IMR-90 (cell line): ENCODE measurements around the gene RPL14. TPM values are rescaled to one million over a fixed set of nuclear protein-coding genes. Genes with fewer than 3 reads are reported as not detected.

ENCODE experiments used
- ATAC-seq: fragments of 200-7000 bp; cut with Tn5 transposase; 2 replicates; pipeline ENCODE4 v1.9.1; 2020; ENCODE audit warnings: low read depth, mild to moderate bottlenecking, moderate library complexity
- BruUV-seq: library from RNA; stranded (reverse); fragments of 400-500 nt; replicated peaks from 2 replicates; lab custom pipeline; 2021; lab: Mats Ljungman, UMichigan
- CTCF ChIA-PET: fragments of 300-600 bp; formaldehyde crosslinking; extraction: SDS; loops from one replicate; lab custom pipeline; 2021; ENCODE audit warnings: antibody characterized with exemption; lab: Yijun Ruan, JAX
- POLR2A ChIA-PET: fragments of 300-600 bp; sonication (Branson Sonifier 250); formaldehyde crosslinking; loops from one replicate; lab custom pipeline; 2022; ENCODE audit warnings: antibody characterized with exemption; ENCODE audit not compliant: unreplicated experiment; lab: Charles Lee
- DNase-seq: peaks from one replicate; pipeline ENCODE4 v3.0.0; 2013
- H2AFZ ChIP-seq: replicated peaks from 2 replicates; pipeline ENCODE3; 2013; ENCODE audit warnings: low read length, mild to moderate bottlenecking; ENCODE audit not compliant: poor library complexity
- H2AK5ac ChIP-seq: 2 replicates; pipeline ENCODE4 v1.6.1; 2013; ENCODE audit warnings: low read depth, low read length, inconsistent platforms
- H2AK9ac ChIP-seq: replicated peaks from 2 replicates; pipeline ENCODE3; 2013; ENCODE audit warnings: mild to moderate bottlenecking, low read depth, low read length, moderate library complexity; ENCODE audit not compliant: poor library complexity
- H2BK120ac ChIP-seq: 2 replicates; pipeline ENCODE4 v1.6.1; 2013; ENCODE audit warnings: low read depth, low read length, inconsistent platforms
- H2BK15ac ChIP-seq: 3 replicates; pipeline ENCODE4 v1.6.1; 2013; ENCODE audit warnings: low read depth, low read length, inconsistent platforms
- H2BK20ac ChIP-seq: 2 replicates; pipeline ENCODE4 v1.6.1; 2013; ENCODE audit warnings: low read depth, mild to moderate bottlenecking, inconsistent platforms, low read length, moderate library complexity
- H2BK5ac ChIP-seq: 2 replicates; pipeline ENCODE4 v1.6.1; 2013; ENCODE audit warnings: mild to moderate bottlenecking, low read depth, low read length, inconsistent platforms; ENCODE audit not compliant: poor library complexity, severe bottlenecking
- H3K14ac ChIP-seq: replicated peaks from 2 replicates; pipeline ENCODE4 v1.6.1; 2013; ENCODE audit warnings: low read depth, low read length, inconsistent platforms
- H3K18ac ChIP-seq: 2 replicates; pipeline ENCODE4 v1.6.1; 2013; ENCODE audit warnings: low read depth, low read length, control low read depth
- H3K23ac ChIP-seq: 2 replicates; pipeline ENCODE4 v1.6.1; 2013; ENCODE audit warnings: low read depth, low read length, inconsistent platforms
- H3K27ac ChIP-seq: 2 replicates; pipeline ENCODE4 v1.5.1; 2013; ENCODE audit warnings: mild to moderate bottlenecking, control low read depth, low read length; ENCODE audit not compliant: insufficient read depth
- H3K27me3 ChIP-seq: 2 replicates; pipeline ENCODE4 v1.6.1; 2013; ENCODE audit warnings: low read length; ENCODE audit not compliant: control insufficient read depth, insufficient read depth
- H3K36me3 ChIP-seq: 2 replicates; pipeline ENCODE4 v1.6.1; 2013; ENCODE audit warnings: low read length, mixed read lengths; ENCODE audit not compliant: control insufficient read depth, insufficient read depth
- H3K4ac ChIP-seq: 2 replicates; pipeline ENCODE4 v1.6.1; 2013; ENCODE audit warnings: low read depth, low read length, inconsistent platforms
- H3K4me1 ChIP-seq: 2 replicates; pipeline ENCODE4 v1.6.1; 2013; ENCODE audit warnings: low read length, mixed read lengths; ENCODE audit not compliant: control insufficient read depth, insufficient read depth
- H3K4me2 ChIP-seq: 2 replicates; pipeline ENCODE4 v1.6.1; 2013; ENCODE audit warnings: low read depth, mild to moderate bottlenecking, control low read depth, low read length, moderate library complexity
- H3K4me3 ChIP-seq: 2 replicates; pipeline ENCODE4 v1.5.1; 2013; ENCODE audit warnings: low read depth, mild to moderate bottlenecking, control low read depth, low read length, moderate library complexity; ENCODE audit not compliant: insufficient read depth
- H3K56ac ChIP-seq: 2 replicates; pipeline ENCODE4 v1.6.1; 2013; ENCODE audit warnings: low read length, inconsistent platforms; ENCODE audit not compliant: insufficient read depth; ENCODE audit errors: extremely low read depth
- H3K79me1 ChIP-seq, 2 experiments: 2 replicates each; pipeline ENCODE4 v1.6.1; 2013; ENCODE audit warnings: low read length in 2 of 2, inconsistent platforms in 1 of 2, low read depth in 1 of 2
- H3K9ac ChIP-seq: 2 replicates; pipeline ENCODE4 v1.6.1; 2013; ENCODE audit warnings: low read depth, low read length, control low read depth
- H3K9me1 ChIP-seq: 2 replicates; pipeline ENCODE4 v1.6.1; 2013; ENCODE audit warnings: low read length, inconsistent platforms; ENCODE audit not compliant: insufficient read depth
- H3K9me3 ChIP-seq: 2 replicates; pipeline ENCODE4 v1.6.1; 2013; ENCODE audit warnings: low read length; ENCODE audit not compliant: control insufficient read depth, insufficient read depth
- H4K20me1 ChIP-seq: 2 replicates; pipeline ENCODE4 v1.6.1; 2013; ENCODE audit warnings: low read length, inconsistent platforms; ENCODE audit not compliant: insufficient read depth
- H4K5ac ChIP-seq: 2 replicates; pipeline ENCODE4 v1.6.1; 2013; ENCODE audit warnings: mild to moderate bottlenecking, low read depth, low read length, control low read depth
- H4K8ac ChIP-seq, 2 experiments: 2 replicates each; pipeline ENCODE4 v1.6.1; 2013; ENCODE audit warnings: low read depth in 2 of 2, low read length in 2 of 2, control low read depth in 1 of 2, inconsistent platforms in 1 of 2
- H4K91ac ChIP-seq: 2 replicates; pipeline ENCODE4 v1.6.1; 2013; ENCODE audit warnings: low read depth, low read length, inconsistent platforms; ENCODE audit not compliant: insufficient read depth
- CHD1 ChIP-seq: IDR thresholded peaks from 2 replicates; pipeline ENCODE4 v1.6.1; 2012; ENCODE audit warnings: low read depth, low read length, improper control_type of control experiment
- MXI1 ChIP-seq: IDR thresholded peaks from 2 replicates; pipeline ENCODE4 v1.6.1; 2012; ENCODE audit warnings: low read depth, mild to moderate bottlenecking, low read length, moderate library complexity, borderline replicate concordance
- NFE2L2 ChIP-seq: fragments of 150-350 bp; IDR thresholded peaks from 2 replicates; pipeline ENCODE4 v1.6.1; 2016; ENCODE audit warnings: low read depth, mild to moderate bottlenecking, low read length
- RCOR1 ChIP-seq: IDR thresholded peaks from 2 replicates; pipeline ENCODE4 v1.6.1; 2012; ENCODE audit warnings: mild to moderate bottlenecking, low read length, improper control_type of control experiment; ENCODE audit not compliant: insufficient replicate concordance
- RFX5 ChIP-seq: IDR thresholded peaks from 2 replicates; pipeline ENCODE4 v1.8.0; 2012; ENCODE audit warnings: low read depth, mild to moderate bottlenecking, low read length, moderate library complexity
- WGBS, 2 experiments: methylation state at CpG; one replicate each; pipeline versions ENCODE4 v1.1.5 to v1.1.7; 2013; ENCODE audit warnings: missing lambda C conversion rate in 2 of 2; ENCODE audit not compliant: insufficient read length in 1 of 2; ENCODE audit errors: extremely low coverage in 2 of 2; 5-methylcytosine and 5-hydroxymethylcytosine counted together
- dilution Hi-C: fragments of 300-500 bp; cut with HindIII; formaldehyde crosslinking; loops from one replicate; pipeline ENCODE4 v1.14.3; 2018; ENCODE audit warnings: low sequenced_read_pairs; ENCODE audit not compliant: unreplicated experiment
- in situ Hi-C: fragments of 300-500 bp; cut with MboI; formaldehyde crosslinking; loops from 3 replicates; pipeline ENCODE4 v1.14.3; 2019; ENCODE audit warnings: low sequenced_read_pairs, inconsistent platforms, mixed read lengths
- intact Hi-C: fragments of 100-400 bp; cut with micrococcal nuclease; formaldehyde crosslinking; loops from 2 replicates; pipeline ENCODE4 v1.10.0; 2022
- polyA plus RNA-seq, 3 experiments: library from polyadenylated mRNA; depleted of rRNA; stranded (reverse); fragments of >200 nt; gene quantifications; 2 replicates each; pipeline ENCODE4 v1.2.3, GENCODE V29; 2012; ENCODE audit warnings: low replicate concordance in 1 of 3
- total RNA-seq: library from RNA; depleted of rRNA; stranded (reverse); fragments of >200 nt; gene quantifications from 2 replicates; pipeline ENCODE4 v1.2.3, GENCODE V29; 2012

RPL14 gene
- total and polyA plus RNA-seq, 2 of the 4 experiments (the other 2 are of a cell fraction): 142 to 492 TPM

- Histone ChIP-seq H3K4ac (no peak overlapping the region), H3K9me3 (no peaks in the 10 kb centered on the region), H3K23ac (no peak overlapping the region), H2BK5ac (no peak overlapping the region), H2BK15ac (no peak overlapping the region), H2BK120ac (no peak overlapping the region), H3K27me3 (no peaks in the 10 kb centered on the region), H3K27ac (no peak overlapping the region), H3K9me1 (no peaks in the 10 kb centered on the region), H3K79me1 (no peaks in the 10 kb centered on the region), H3K36me3 (no peaks in the 10 kb centered on the region), H3K9ac (no peak overlapping the region), H2BK20ac (no peak overlapping the region), H3K4me3 (no peak overlapping the region), H4K8ac (no peak overlapping the region), H2AFZ (no peak overlapping the region), H4K91ac (no peak overlapping the region), H3K4me1 (no peaks in the 10 kb centered on the region), H2AK5ac (no peak overlapping the region), H3K56ac (no peak overlapping the region), H4K20me1 (no peaks in the 10 kb centered on the region), H3K4me2 (no peak overlapping the region), H3K18ac (no peak overlapping the region), H2AK9ac (no peak overlapping the region), H3K14ac (no peak overlapping the region), H4K5ac (no peak overlapping the region)
- ATAC-seq (no peak), DNase-seq (no peak)
- dilution Hi-C loops: no loop called here
- CTCF ChIA-PET: no interaction called here
- WGBS, 2 experiments: no CpG with 5 or more reads among the region's 1 CpG
- in situ Hi-C loops: no loop called here
- POLR2A ChIA-PET: no interaction called here
- no TSS peak for BruUV-seq
- intact Hi-C loops: no loop called here
- TF ChIP-seq MXI1 (no peak), RFX5 (no peak), RCOR1 (no peak), NFE2L2 (no peak), CHD1 (no peak)
Measured at GRCh38 chr3:40422861-40423260, 34.3 kb upstream of the RPL14 start.
